ENCODE data around the gene C1QTNF6.

GRCh38 chr22:37186228-37186996, 1.6 kb downstream of the C1QTNF6 start:
- TF ChIP-seq MXI1 (IDR thresholded peaks at IDR 0.05; ENCODE audit: borderline replicate concordance, low read depth, low read length): no peak
- TF ChIP-seq CTCF (conservative IDR thresholded peaks at IDR 0.05; ENCODE audit: low read depth, low read length): no peak
- no peak for TF ChIP-seq CEBPB (IDR thresholded peaks at IDR 0.05; ENCODE audit: low read depth, low read length)
- TF ChIP-seq USF2 (IDR thresholded peaks at IDR 0.05; ENCODE audit: low read depth, low read length): no peak
